ENCODE data around the gene PLA2G4E.

Gene PLA2G4E

DNA sequence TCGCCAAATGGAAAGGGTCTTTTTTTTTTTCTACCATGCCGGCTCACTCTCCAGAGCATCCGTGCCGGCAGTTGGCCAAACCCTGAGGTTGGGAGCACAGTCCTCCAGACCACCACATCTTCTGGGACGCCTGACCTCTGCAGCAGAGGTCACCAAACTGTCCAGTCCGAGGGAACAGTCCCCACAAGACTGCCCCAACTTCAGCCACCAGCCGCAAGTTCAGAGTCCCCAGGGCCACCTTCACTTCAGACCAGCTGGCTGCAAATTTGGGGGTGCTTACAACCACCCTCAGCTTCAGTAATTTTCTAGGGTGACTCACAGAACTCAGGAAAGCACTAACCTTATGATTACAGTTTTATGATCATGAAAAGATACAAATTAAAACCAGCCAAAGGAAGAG lies 44.6 kb upstream of the PLA2G4E start:
- DNase-seq (ENCODE audit: low read depth): no peak
- TF ChIP-seq, protein P1, sequence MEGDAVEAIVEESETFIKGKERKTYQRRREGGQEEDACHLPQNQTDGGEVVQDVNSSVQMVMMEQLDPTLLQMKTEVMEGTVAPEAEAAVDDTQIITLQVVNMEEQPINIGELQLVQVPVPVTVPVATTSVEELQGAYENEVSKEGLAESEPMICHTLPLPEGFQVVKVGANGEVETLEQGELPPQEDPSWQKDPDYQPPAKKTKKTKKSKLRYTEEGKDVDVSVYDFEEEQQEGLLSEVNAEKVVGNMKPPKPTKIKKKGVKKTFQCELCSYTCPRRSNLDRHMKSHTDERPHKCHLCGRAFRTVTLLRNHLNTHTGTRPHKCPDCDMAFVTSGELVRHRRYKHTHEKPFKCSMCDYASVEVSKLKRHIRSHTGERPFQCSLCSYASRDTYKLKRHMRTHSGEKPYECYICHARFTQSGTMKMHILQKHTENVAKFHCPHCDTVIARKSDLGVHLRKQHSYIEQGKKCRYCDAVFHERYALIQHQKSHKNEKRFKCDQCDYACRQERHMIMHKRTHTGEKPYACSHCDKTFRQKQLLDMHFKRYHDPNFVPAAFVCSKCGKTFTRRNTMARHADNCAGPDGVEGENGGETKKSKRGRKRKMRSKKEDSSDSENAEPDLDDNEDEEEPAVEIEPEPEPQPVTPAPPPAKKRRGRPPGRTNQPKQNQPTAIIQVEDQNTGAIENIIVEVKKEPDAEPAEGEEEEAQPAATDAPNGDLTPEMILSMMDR (conservative IDR thresholded peaks at IDR 0.05; ENCODE audit: low read depth, low read length): no peak
- H3K4me3 ChIP-seq (ENCODE audit: low read length): no peak overlapping the region

DNA sequence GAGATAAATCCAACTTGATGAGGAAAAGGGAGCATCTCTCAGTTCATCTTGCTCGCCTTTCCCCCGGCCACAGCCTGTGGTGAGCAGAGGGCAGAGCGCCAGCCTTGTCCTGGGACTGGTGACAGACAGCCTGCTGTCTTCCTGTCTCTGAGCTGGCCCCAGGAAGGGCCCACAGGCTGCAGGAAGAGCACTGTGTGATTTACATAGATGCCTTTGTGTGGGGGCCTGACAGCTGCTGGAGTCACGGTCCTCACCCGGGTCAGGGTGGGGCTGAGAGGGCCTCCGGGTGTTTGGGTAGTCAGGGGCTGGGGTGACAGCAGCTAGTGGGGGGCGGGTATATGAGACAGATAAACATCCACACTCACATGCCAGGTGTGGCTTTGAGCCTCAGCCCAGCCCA lies 44.2 kb upstream of the PLA2G4E start:
- no peak overlapping the region for H3K4me3 ChIP-seq (ENCODE audit: low read length)
- TF ChIP-seq, protein P1 (conservative IDR thresholded peaks at IDR 0.05; ENCODE audit: low read depth, low read length): no peak
- no peak for DNase-seq (ENCODE audit: low read depth)

DNA sequence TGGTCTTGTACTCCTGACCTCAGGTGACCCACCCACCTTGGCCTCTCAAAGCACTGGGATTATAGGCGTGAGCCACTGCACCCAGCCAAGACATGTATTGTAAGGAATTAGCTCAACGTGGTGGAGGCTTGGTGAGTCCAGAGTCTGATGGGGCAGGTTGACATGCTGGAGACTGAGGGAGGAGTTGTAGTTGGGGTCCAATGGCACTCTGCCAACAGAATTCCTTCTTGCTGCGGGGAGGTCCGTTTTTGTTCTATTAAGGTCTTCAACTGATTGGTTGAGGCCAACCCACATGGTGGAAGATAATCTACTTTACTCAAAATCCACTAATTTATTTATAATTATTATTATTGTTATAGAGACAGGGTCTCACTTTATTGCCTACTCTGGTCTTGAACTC lies 43.4 kb upstream of the PLA2G4E start:
- TF ChIP-seq, protein P1 (conservative IDR thresholded peaks at IDR 0.05; ENCODE audit: low read depth, low read length): no peak
- no peak for DNase-seq (ENCODE audit: low read depth)
- no peak overlapping the region for H3K4me3 ChIP-seq (ENCODE audit: low read length)

DNA sequence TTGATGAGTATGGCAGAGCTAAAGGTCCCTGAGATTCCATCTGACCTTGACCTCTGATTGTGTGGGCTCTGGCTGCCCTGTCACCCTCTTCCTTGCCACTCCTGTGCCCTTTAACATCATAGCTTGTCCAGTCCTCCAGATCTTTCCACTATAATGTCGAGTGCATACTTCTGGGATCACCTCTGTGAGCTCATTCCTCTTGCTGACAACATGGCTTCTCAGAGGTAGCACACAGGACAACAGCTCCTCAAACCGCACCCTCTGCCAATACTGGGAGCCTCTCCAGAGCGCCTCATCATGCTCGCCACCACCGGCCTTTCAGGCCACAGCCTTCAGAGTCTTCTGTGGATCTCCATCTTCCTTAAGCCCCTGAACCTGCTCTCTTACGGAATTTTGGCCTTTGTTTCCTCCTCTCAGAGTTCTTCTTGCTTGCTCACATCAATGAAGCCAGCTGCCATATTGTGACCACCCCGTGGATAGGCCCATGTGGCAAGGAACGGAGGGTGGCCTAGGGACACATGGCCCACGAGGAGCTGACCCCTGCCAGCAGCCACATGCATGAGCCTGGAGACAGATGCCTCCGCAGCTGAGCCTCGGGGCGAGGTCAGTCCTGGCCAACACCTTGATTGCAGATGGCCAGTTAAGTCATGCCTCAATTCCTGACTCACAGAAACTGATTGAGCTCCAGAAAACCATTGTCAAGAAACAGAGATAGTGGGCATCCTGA lies 42.4 kb upstream of the PLA2G4E start:
- TF ChIP-seq, protein P1 (conservative IDR thresholded peaks at IDR 0.05; ENCODE audit: low read depth, low read length): no peak

DNA sequence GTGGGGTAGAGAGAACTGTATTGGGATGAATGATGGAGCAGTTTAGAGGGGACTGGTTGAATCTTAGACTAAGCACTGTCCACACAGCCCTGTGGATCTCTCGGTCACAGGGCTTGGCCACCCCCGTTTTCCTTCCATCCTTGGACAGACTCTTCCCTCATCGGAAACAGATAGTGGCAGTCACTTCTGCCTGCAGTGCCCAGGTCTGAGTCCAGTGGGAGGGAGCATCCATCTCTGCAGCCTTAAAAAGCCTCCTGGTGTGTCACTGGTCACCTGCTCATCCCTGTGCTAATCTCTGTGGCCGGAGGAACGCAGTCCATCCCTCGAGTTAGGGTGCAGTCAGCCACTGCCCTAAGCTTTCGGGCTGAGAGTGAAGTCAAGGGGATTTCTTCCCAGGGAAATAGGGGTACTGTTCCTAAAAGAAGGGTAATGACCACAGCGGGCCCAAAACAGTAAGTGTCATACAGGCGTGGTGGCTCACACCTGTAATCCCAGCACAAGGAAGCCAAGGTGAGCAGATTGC lies 41.5 kb upstream of the PLA2G4E start:
- H3K4me3 ChIP-seq (ENCODE audit: low read length): no peak overlapping the region
- no peak for DNase-seq (ENCODE audit: low read depth)
- TF ChIP-seq, protein P1 (conservative IDR thresholded peaks at IDR 0.05; ENCODE audit: low read depth, low read length): no peak

More for the DNA sequence above, 42.4 kb upstream of the PLA2G4E start:
- no peak overlapping the region for H3K4me3 ChIP-seq (ENCODE audit: low read length)
- no peak for DNase-seq (ENCODE audit: low read depth)

DNA sequence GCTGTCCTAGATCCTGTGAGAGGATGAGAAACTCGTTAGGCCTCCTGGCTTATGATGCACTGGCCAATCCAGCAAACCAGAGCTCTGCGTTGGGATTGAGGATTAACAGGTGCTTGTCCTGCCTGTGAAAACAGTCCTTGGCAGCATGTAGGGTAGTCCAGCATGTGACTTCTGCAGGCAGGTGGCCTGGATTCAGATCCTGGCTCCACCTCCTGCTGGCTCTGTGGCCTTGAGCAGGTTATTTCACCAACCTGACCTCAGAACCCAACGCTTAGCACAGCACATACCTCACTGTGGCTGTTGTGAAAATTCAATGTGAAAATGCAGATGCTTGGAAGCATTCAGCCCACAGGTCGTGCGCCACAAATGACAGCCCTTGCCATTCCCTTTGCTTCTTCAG lies 40.0 kb upstream of the PLA2G4E start:
- TF ChIP-seq, protein P1 (conservative IDR thresholded peaks at IDR 0.05; ENCODE audit: low read depth, low read length): no peak
- no peak for DNase-seq (ENCODE audit: low read depth)
- H3K4me3 ChIP-seq (ENCODE audit: low read length): no peak overlapping the region

DNA sequence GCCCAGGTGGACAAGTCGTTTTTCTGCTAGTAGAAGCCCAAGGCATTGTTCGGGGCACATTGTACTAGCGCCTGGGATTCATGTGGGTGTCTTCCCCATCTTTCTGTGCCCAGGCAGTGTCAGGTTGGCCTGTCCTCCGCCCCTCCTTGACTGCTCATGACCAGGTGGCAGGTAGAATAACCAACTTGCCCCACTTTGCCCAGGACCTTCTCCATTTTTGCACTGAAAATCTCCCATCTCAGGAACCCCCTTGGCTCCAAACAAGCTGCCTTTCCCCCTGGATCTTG lies 39.6 kb upstream of the PLA2G4E start:
- DNase-seq (ENCODE audit: low read depth): no peak
- H3K4me3 ChIP-seq (ENCODE audit: low read length): no peak overlapping the region
- TF ChIP-seq, protein P1 (conservative IDR thresholded peaks at IDR 0.05; ENCODE audit: low read depth, low read length): no peak
